GM06990 (cell line): ENCODE measurements around the gene RIMBP2.

Source experiments
- DNase-seq: peaks from one replicate; pipeline ENCODE4 v3.0.0-alpha.2; 2011; ENCODE audit not compliant: insufficient read length; ENCODE audit errors: extremely low read depth
- H3K27me3 ChIP-seq: replicated peaks from 2 replicates; pipeline ENCODE4 v1.6.0; 2011; ENCODE audit warnings: low read length; ENCODE audit not compliant: control insufficient read depth, insufficient read depth
- H3K36me3 ChIP-seq: 2 replicates; pipeline ENCODE4 v1.5.1; 2011; ENCODE audit warnings: low read length; ENCODE audit not compliant: control insufficient read depth, insufficient read depth
- H3K4me3 ChIP-seq: replicated peaks from 2 replicates; pipeline ENCODE4 v1.5.1; 2011; ENCODE audit warnings: low read depth, mild to moderate bottlenecking, control low read depth, low read length
- TF ChIP-seq, protein P1 (sequence below): IDR thresholded peaks from 2 replicates; pipeline ENCODE4 v1.5.1; 2011; ENCODE audit warnings: low read length, control low read depth, mild to moderate bottlenecking, inconsistent platforms; ENCODE audit not compliant: insufficient read depth, poor library complexity, severe bottlenecking

Gene RIMBP2

GRCh38 chr12:130606231-130606630, 109.9 kb downstream of the RIMBP2 start:
- DNase-seq, result no peak
- TF ChIP-seq, protein P1, sequence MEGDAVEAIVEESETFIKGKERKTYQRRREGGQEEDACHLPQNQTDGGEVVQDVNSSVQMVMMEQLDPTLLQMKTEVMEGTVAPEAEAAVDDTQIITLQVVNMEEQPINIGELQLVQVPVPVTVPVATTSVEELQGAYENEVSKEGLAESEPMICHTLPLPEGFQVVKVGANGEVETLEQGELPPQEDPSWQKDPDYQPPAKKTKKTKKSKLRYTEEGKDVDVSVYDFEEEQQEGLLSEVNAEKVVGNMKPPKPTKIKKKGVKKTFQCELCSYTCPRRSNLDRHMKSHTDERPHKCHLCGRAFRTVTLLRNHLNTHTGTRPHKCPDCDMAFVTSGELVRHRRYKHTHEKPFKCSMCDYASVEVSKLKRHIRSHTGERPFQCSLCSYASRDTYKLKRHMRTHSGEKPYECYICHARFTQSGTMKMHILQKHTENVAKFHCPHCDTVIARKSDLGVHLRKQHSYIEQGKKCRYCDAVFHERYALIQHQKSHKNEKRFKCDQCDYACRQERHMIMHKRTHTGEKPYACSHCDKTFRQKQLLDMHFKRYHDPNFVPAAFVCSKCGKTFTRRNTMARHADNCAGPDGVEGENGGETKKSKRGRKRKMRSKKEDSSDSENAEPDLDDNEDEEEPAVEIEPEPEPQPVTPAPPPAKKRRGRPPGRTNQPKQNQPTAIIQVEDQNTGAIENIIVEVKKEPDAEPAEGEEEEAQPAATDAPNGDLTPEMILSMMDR, result no peak
- H3K36me3 ChIP-seq, result no peaks in the 10 kb centered on the region
- H3K27me3 ChIP-seq, result no peaks in the 10 kb centered on the region
- no peak overlapping the region for H3K4me3 ChIP-seq

DNA sequence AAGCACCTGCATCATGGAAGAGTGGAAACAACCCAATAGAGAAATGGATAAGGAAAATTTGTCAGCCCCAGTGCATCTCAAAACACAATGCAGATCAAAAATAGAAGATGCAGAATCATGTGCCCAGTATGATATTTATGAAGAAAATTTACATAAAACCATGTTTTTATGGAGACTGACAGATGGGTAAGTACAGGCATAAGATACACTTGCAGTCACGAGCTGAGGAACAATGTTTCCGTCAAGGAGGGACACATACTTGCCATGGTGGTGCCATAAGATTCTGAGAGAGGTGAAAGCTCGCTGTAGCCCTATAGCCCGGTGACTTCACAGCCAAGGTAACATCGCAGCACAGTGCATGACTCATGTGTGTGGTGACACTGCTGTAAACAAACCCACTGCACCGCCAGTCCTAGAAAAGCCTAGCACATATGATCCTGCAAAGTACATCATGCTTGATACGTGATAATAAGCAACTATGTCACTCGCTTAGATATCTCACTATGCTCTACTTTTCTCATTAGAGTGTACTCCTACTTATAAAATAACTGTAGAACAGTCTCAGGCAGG, 112.6 kb downstream of the RIMBP2 start:
- no peak for DNase-seq
- TF ChIP-seq, protein P1, result no peak
- no peaks in the 10 kb centered on the region for H3K27me3 ChIP-seq
- no peaks in the 10 kb centered on the region for H3K36me3 ChIP-seq
- H3K4me3 ChIP-seq, result no peak overlapping the region

DNA sequence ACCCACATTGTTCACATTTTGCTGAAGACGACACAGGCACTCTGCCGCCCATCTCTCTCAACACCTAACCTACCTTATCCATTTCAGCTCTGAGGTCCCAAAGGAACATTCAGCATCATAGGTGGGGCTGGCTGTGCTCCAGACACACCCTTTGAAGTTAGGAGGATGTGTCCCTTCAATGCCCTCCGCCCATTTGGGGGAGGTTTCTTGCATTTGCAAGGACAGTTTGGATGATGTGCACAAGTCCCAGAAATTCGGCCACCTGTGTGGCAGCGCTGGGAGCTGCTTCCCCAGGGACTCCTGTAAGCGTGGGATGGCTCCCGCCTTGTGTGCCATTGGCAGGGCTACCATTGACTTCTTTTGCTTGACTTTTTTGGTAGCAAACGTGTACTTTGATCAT, 113.8 kb downstream of the RIMBP2 start:
- no peaks in the 10 kb centered on the region for H3K27me3 ChIP-seq

DNA sequence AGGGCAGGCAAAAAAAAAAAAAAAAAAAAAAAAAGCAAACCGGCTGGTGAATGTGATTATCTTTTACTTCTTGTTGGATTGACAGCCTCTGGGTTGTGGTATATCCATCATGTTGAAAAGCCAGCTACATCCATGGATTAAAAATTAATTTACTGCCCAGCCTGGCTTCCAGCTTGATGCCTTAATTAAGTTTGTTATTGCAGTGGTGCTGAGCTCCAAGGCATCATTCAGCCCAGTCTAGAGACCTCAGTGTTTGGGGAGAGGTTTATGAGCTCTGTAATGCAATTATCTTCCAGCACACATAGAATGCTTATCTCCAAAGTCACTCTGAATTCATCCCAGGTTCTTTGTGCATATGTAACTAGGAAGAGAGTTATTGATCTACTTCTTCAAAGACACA, 114.8 kb downstream of the RIMBP2 start:
- H3K27me3 ChIP-seq, result no peaks in the 10 kb centered on the region
- no peaks in the 10 kb centered on the region for H3K36me3 ChIP-seq
- no peak for DNase-seq
- no peak overlapping the region for H3K4me3 ChIP-seq
- TF ChIP-seq, protein P1, result no peak

More for the DNA sequence above, 113.8 kb downstream of the RIMBP2 start:
- DNase-seq, result no peak
- Histone ChIP-seq H3K4me3 (no peak overlapping the region), H3K36me3 (no peaks in the 10 kb centered on the region)
- TF ChIP-seq, protein P1, result no peak

DNA sequence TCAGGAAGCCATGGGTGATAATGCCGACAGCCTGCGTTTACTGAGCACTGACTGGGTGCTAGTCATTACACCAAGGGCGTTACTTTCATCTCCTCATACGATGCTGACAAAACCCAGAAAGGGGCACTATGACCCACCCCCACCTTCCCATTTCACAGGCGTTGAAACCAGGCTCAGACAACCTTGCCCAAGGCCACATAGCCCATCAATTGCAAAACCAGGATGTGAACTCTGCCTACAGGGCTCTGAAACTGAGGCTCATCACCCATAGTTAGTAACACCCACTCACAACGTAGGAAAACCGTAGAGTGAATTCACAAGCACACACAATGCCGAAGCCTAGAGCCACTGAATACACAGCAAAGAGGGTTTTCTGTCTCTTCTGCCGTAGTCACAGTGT, 119.9 kb downstream of the RIMBP2 start:
- no peaks in the 10 kb centered on the region for H3K27me3 ChIP-seq
- no peaks in the 10 kb centered on the region for H3K36me3 ChIP-seq
- no peak overlapping the region for H3K4me3 ChIP-seq
- no peak for DNase-seq
- TF ChIP-seq, protein P1, result no peak

GRCh38 chr12:130595566-130595965, 120.5 kb downstream of the RIMBP2 start:
- Histone ChIP-seq H3K36me3 (no peaks in the 10 kb centered on the region), H3K27me3 (no peaks in the 10 kb centered on the region), H3K4me3 (no peak overlapping the region)
- TF ChIP-seq, protein P1, result no peak
- no peak for DNase-seq
